NCI-H345 (cell line): Measurements from ENCODE around the gene POLR3F.
"Not testable (repeated sequence)": the region's sequence is repeated elsewhere in the genome, so short reads cannot be mapped to it uniquely, and the experiment has no call there.

Experiments
- DNase-seq: peaks from one replicate; lab custom pipeline; 2025; lab: John Stamatoyannopoulos, UW

POLR3F gene

GRCh38 chr20:18466894-18467730 is at the start of gene POLR3F, which contains the start of gene DZANK1:
POLR3F (plus strand) TSS chr20:18467390; CDS start chr20:18467507, 117 bp downstream.
DZANK1 (minus strand) TSS chr20:18467030; CDS start chr20:18465358, 1,672 bp downstream.
- DNase-seq: peak; percentile 98

- peak; percentile 49 for DNase-seq
Observed at GRCh38 chr20:18421608-18422007, 45.6 kb upstream of the POLR3F start.

- DNase-seq: no peak
Observed at GRCh38 chr20:18427214-18427613, 40.0 kb upstream of the POLR3F start.

- DNase-seq: no peak
Observed at GRCh38 chr20:18428490-18429173, 38.6 kb upstream of the POLR3F start.

- no peak for DNase-seq
Observed at GRCh38 chr20:18430172-18430826, 36.9 kb upstream of the POLR3F start.

- DNase-seq: no peak
Observed at GRCh38 chr20:18431206-18431605, 36.0 kb upstream of the POLR3F start.

GRCh38 chr20:18436847-18437246 is 30.3 kb upstream of the POLR3F start:
- DNase-seq: no peak

GRCh38 chr20:18440403-18440802 is 26.8 kb upstream of the POLR3F start:
- DNase-seq: peak; percentile 25

GRCh38 chr20:18443886-18444285 is 23.3 kb upstream of the POLR3F start:
- DNase-seq: no peak

- no peak for DNase-seq
Observed at GRCh38 chr20:18456600-18456999, 10.6 kb upstream of the POLR3F start.

GRCh38 chr20:18465536-18466200 is 1.5 kb upstream of the POLR3F start:
- no peak for DNase-seq

- no peak for DNase-seq
Observed at GRCh38 chr20:18466574-18466893, 656 bp upstream of the POLR3F start.

- no peak for DNase-seq
Observed at GRCh38 chr20:18477218-18477617, 10.0 kb downstream of the POLR3F start.

GRCh38 chr20:18477821-18478220 is 10.6 kb downstream of the POLR3F start:
- no peak for DNase-seq

GRCh38 chr20:18481596-18481995 is 14.4 kb downstream of the POLR3F start:
- DNase-seq: no peak

- no peak for DNase-seq
Observed at GRCh38 chr20:18488301-18488700, 21.1 kb downstream of the POLR3F start.

- DNase-seq: peak; percentile 26
Observed at GRCh38 chr20:18496042-18496441, 28.9 kb downstream of the POLR3F start.

GRCh38 chr20:18496740-18497592 is 29.8 kb downstream of the POLR3F start, which contains the start of gene RBBP9:
RBBP9 (minus strand) TSS chr20:18497225; CDS start chr20:18497167, 58 bp downstream.
- DNase-seq: peak; percentile 92

- DNase-seq: no peak
Observed at GRCh38 chr20:18497603-18498002, 30.4 kb downstream of the POLR3F start.

GRCh38 chr20:18501672-18502071 is 34.5 kb downstream of the POLR3F start:
- DNase-seq: not testable (repeated sequence)

- DNase-seq: no peak
Observed at GRCh38 chr20:18504479-18505060, 37.4 kb downstream of the POLR3F start.
